Iris pigment epithelial cell (primary cell): ENCODE measurements around the gene NANOG.
"Not testable (repeated sequence)": the region's sequence is repeated elsewhere in the genome, so short reads cannot be mapped to it uniquely, and the experiment has no call there.

Experiments
- DNase-seq: peaks from one replicate; pipeline ENCODE4 v3.0.0-alpha.2; 2011; ENCODE audit warnings: low read depth

NANOG gene

GRCh38 chr12:7806319-7806718 lies 17.1 kb downstream of the NANOG start:
- not testable (repeated sequence) for DNase-seq

- DNase-seq, result peak; percentile 63
Observed at GRCh38 chr12:7806863-7807487, 17.8 kb downstream of the NANOG start.

- DNase-seq, result not testable (repeated sequence)
Observed at GRCh38 chr12:7825754-7826153, 36.6 kb downstream of the NANOG start.

GRCh38 chr12:7829737-7830136 lies 40.5 kb downstream of the NANOG start:
- not testable (repeated sequence) for DNase-seq

- peak; percentile 51 for DNase-seq
Observed at GRCh38 chr12:7832059-7832696, 43.0 kb downstream of the NANOG start.

GRCh38 chr12:7833201-7833600 lies 44.0 kb downstream of the NANOG start:
- DNase-seq, result not testable (repeated sequence)

- DNase-seq, result peak; percentile 1
Observed at GRCh38 chr12:7833831-7834230, 44.6 kb downstream of the NANOG start.

GRCh38 chr12:7834701-7835100 lies 45.5 kb downstream of the NANOG start:
- peak; percentile 7 for DNase-seq

- DNase-seq, result no peak
Observed at GRCh38 chr12:7835116-7835515, 45.9 kb downstream of the NANOG start.

- no peak for DNase-seq
Observed at GRCh38 chr12:7835766-7836165, 46.6 kb downstream of the NANOG start.

- DNase-seq, result no peak
Observed at GRCh38 chr12:7837366-7837765, 48.2 kb downstream of the NANOG start.

GRCh38 chr12:7839226-7839625 lies 50.0 kb downstream of the NANOG start:
- peak; percentile 12 for DNase-seq

- not testable (repeated sequence) for DNase-seq
Observed at GRCh38 chr12:7839848-7840247, 50.6 kb downstream of the NANOG start.

- DNase-seq, result not testable (repeated sequence)
Observed at GRCh38 chr12:7842444-7842843, 53.2 kb downstream of the NANOG start.

GRCh38 chr12:7843149-7843548 lies 53.9 kb downstream of the NANOG start:
- not testable (repeated sequence) for DNase-seq

GRCh38 chr12:7843583-7843982 lies 54.4 kb downstream of the NANOG start:
- DNase-seq, result peak; percentile 25

- DNase-seq, result peak; percentile 17
Observed at GRCh38 chr12:7844116-7844515, 54.9 kb downstream of the NANOG start.

- DNase-seq, result not testable (repeated sequence)
Observed at GRCh38 chr12:7847226-7848097, 58.3 kb downstream of the NANOG start.

GRCh38 chr12:7848098-7848422 lies 58.9 kb downstream of the NANOG start:
- DNase-seq, result not testable (repeated sequence)
